K562 (cell line): Measurements from ENCODE around the gene RRAS. TPM values are rescaled to one million over a fixed set of nuclear protein-coding genes. Genes with fewer than 3 reads are reported as not detected.

Source experiments
- CHCHD3 ChIP-seq: fragments of 250-450 bp; sonication (Bioruptor Pico); IDR thresholded peaks from 2 replicates; pipeline ENCODE4 v2.1.2; 2022; ENCODE audit warnings: mild to moderate bottlenecking
- DPF2 ChIP-seq: fragments of 450-650 bp; IDR thresholded peaks from 2 replicates; pipeline ENCODE4 v1.6.1; 2016
- EP400 ChIP-seq: fragments of 450-650 bp; IDR thresholded peaks from 2 replicates; pipeline ENCODE4 v1.6.1; 2017; ENCODE audit warnings: antibody characterized with exemption, mild to moderate bottlenecking, moderate library complexity
- HNRNPLL ChIP-seq: fragments of 200-400 bp; formaldehyde crosslinking; IDR thresholded peaks from 2 replicates; pipeline ENCODE4 v1.6.1; 2017; ENCODE audit warnings: low read length, low read depth, mild to moderate bottlenecking; ENCODE audit not compliant: poor library complexity, severe bottlenecking
- LEF1 ChIP-seq: fragments of 450-650 bp; IDR thresholded peaks from 2 replicates; pipeline ENCODE4 v1.6.1; 2016; ENCODE audit warnings: mild to moderate bottlenecking
- SAFB ChIP-seq: fragments of 200-400 bp; formaldehyde crosslinking; IDR thresholded peaks from 2 replicates; pipeline ENCODE4 v1.6.1; 2017; ENCODE audit warnings: low read depth, low read length, borderline replicate concordance
- SAP30 ChIP-seq: fragments of 200-600 bp; sonication (generic); IDR thresholded peaks from 2 replicates; pipeline ENCODE4 v1.6.1; 2012; ENCODE audit warnings: borderline replicate concordance, low read depth, mild to moderate bottlenecking, moderate library complexity, low read length, control low read depth, inconsistent platforms; ENCODE audit not compliant: insufficient read depth, poor library complexity, severe bottlenecking
- SNRNP70 ChIP-seq: fragments of 200-400 bp; formaldehyde crosslinking; optimal IDR thresholded peaks from 2 replicates; pipeline ENCODE3; 2017; ENCODE audit warnings: low read depth, low read length
- TCF7 ChIP-seq: sonication (generic); IDR thresholded peaks from 2 replicates; pipeline ENCODE4 v1.6.1; 2016; ENCODE audit warnings: antibody characterized with exemption, borderline replicate concordance
- U2AF1 ChIP-seq: fragments of 200-400 bp; formaldehyde crosslinking; optimal IDR thresholded peaks from 2 replicates; pipeline ENCODE3; 2017; ENCODE audit warnings: mild to moderate bottlenecking, low read depth, low read length, moderate library complexity
- ZNF354B ChIP-seq: fragments of 250-450 bp; sonication (Bioruptor Pico); IDR thresholded peaks from 2 replicates; pipeline ENCODE4 v1.4.0; 2020
- ZNF384 ChIP-seq: IDR thresholded peaks from 2 replicates; pipeline ENCODE4 v1.6.1; 2012; ENCODE audit warnings: low read depth, low read length, improper control_type of control experiment
- polyA plus RNA-seq, 8 experiments: library from polyadenylated mRNA; depleted of rRNA in 4 of 8; stranded (reverse) in 5 of 8; unstranded in 3 of 8; fragments of >200 nt; fragmentation: Nextera tagmentation in 2 of 8; fragmentation: Illumina TruSeq in 1 of 8; extraction: Ambion mirVana in 2 of 8; extraction: Trizol in 1 of 8; gene quantifications; 2 replicates each; pipeline versions ENCODE4 v1.2.1 to v1.2.3, GENCODE V29; 2011 to 2014; ENCODE audit warnings: inconsistent platforms in 1 of 8, missing spikeins in 1 of 8
- total RNA-seq, 7 experiments: library from RNA; depleted of rRNA in 6 of 7; stranded (reverse); fragments of >200 nt in 6 of 7; fragmentation: Illumina TruSeq in 2 of 7; extraction: Trizol in 2 of 7; gene quantifications; 2 replicates each; pipeline versions ENCODE4 v1.2.1 to v1.2.3, GENCODE V29; 2011 to 2021; ENCODE audit warnings: low replicate concordance in 1 of 7
- TF ChIP-seq, protein P1 (sequence below): fragments of 250-450 bp; sonication (Bioruptor Pico); IDR thresholded peaks from 2 replicates; pipeline ENCODE4 v1.4.0; 2020
- TF ChIP-seq, protein P2 (sequence below), 2 experiments: fragments of 450-650 bp in 1 of 2; sonication (generic) in 1 of 2; formaldehyde crosslinking; conservative IDR thresholded peaks; 2 replicates each; pipeline versions ENCODE4 v1.4.0 to v1.8.1; 2020 to 2022; ENCODE audit warnings: mild to moderate bottlenecking in 1 of 2, missing genetic modification reagents in 1 of 2
- TF ChIP-seq, protein P3 (sequence below): fragments of 150-350 bp; conservative IDR thresholded peaks from 2 replicates; pipeline ENCODE4 v1.6.1; 2014; ENCODE audit warnings: low read length
- TF ChIP-seq, protein P4 (sequence below): fragments of 250-450 bp; sonication (Bioruptor Pico); IDR thresholded peaks from 2 replicates; pipeline ENCODE4 v1.5.1; 2021; ENCODE audit warnings: mild to moderate bottlenecking

Gene RRAS
- total and polyA plus RNA-seq, 9 of the 15 experiments (the other 6 are each of a cell fraction or from before 2014, with no cell fraction given): 0.70 to 17.3 (median 8.2) TPM

DNA sequence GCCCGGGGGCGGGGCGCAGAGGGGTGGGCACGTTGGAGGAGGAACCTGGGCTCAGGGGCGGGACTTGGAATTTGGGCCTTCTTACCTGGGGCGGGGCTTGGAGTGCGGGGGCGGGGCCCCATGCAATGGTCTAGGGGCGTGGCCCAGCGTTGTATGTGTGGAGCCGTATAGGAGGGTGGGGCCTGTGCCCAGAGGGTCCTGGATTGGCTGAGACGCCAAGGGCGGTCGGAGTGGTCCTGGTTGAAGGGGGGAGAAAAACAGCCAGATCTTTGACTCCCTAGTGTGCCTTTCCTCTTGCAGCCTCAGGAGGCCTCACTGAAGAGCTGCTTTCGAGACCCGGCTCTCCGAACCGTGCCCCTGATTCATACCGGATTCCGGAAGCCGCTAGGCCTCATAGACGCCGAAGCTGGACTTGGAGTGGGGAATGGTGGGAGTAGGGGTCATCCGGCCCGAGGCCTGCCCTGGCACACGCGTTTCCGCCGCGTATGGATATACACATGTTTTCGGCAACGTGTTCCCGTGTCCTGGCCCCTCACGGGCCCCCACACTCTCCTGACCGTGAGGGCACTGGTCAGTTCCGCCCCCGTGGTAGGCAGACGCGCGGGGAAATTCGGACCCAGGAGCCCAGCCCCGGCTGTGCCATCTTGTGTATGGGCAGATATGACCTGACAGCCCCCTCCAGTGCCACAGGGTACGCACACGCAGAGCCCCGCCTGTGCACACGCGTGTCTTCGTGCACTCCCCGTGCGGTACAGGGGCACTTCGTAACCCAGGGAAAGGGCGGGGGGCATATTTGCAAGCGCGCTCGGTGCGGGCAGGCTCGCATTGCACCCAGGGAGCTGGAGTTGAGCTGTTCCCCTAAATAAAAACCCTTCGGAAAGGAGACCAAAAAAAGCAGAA lies 49.6 kb downstream of the RRAS start (continued):
- peak; percentile 80 for TF ChIP-seq EP400
- TF ChIP-seq TCF7: 0 out of 2 replicates have a peak, but pooled peaks have one; percentile 17
- TF ChIP-seq, protein P1, sequence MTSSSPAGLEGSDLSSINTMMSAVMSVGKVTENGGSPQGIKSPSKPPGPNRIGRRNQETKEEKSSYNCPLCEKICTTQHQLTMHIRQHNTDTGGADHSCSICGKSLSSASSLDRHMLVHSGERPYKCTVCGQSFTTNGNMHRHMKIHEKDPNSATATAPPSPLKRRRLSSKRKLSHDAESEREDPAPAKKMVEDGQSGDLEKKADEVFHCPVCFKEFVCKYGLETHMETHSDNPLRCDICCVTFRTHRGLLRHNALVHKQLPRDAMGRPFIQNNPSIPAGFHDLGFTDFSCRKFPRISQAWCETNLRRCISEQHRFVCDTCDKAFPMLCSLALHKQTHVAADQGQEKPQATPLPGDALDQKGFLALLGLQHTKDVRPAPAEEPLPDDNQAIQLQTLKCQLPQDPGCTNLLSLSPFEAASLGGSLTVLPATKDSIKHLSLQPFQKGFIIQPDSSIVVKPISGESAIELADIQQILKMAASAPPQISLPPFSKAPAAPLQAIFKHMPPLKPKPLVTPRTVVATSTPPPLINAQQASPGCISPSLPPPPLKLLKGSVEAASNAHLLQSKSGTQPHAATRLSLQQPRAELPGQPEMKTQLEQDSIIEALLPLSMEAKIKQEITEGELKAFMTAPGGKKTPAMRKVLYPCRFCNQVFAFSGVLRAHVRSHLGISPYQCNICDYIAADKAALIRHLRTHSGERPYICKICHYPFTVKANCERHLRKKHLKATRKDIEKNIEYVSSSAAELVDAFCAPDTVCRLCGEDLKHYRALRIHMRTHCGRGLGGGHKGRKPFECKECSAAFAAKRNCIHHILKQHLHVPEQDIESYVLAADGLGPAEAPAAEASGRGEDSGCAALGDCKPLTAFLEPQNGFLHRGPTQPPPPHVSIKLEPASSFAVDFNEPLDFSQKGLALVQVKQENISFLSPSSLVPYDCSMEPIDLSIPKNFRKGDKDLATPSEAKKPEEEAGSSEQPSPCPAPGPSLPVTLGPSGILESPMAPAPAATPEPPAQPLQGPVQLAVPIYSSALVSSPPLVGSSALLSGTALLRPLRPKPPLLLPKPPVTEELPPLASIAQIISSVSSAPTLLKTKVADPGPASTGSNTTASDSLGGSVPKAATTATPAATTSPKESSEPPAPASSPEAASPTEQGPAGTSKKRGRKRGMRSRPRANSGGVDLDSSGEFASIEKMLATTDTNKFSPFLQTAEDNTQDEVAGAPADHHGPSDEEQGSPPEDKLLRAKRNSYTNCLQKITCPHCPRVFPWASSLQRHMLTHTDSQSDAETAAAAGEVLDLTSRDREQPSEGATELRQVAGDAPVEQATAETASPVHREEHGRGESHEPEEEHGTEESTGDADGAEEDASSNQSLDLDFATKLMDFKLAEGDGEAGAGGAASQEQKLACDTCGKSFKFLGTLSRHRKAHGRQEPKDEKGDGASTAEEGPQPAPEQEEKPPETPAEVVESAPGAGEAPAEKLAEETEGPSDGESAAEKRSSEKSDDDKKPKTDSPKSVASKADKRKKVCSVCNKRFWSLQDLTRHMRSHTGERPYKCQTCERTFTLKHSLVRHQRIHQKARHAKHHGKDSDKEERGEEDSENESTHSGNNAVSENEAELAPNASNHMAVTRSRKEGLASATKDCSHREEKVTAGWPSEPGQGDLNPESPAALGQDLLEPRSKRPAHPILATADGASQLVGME: no peak
- TF ChIP-seq SAP30: peak; percentile 83
- TF ChIP-seq, protein P2, sequence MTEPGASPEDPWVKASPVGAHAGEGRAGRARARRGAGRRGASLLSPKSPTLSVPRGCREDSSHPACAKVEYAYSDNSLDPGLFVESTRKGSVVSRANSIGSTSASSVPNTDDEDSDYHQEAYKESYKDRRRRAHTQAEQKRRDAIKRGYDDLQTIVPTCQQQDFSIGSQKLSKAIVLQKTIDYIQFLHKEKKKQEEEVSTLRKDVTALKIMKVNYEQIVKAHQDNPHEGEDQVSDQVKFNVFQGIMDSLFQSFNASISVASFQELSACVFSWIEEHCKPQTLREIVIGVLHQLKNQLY (CRISPR knock-in tag; conservative IDR thresholded peaks at IDR 0.05): no peak
- peak; percentile 73 for TF ChIP-seq DPF2
- TF ChIP-seq SNRNP70: no peak
- TF ChIP-seq, protein P3, sequence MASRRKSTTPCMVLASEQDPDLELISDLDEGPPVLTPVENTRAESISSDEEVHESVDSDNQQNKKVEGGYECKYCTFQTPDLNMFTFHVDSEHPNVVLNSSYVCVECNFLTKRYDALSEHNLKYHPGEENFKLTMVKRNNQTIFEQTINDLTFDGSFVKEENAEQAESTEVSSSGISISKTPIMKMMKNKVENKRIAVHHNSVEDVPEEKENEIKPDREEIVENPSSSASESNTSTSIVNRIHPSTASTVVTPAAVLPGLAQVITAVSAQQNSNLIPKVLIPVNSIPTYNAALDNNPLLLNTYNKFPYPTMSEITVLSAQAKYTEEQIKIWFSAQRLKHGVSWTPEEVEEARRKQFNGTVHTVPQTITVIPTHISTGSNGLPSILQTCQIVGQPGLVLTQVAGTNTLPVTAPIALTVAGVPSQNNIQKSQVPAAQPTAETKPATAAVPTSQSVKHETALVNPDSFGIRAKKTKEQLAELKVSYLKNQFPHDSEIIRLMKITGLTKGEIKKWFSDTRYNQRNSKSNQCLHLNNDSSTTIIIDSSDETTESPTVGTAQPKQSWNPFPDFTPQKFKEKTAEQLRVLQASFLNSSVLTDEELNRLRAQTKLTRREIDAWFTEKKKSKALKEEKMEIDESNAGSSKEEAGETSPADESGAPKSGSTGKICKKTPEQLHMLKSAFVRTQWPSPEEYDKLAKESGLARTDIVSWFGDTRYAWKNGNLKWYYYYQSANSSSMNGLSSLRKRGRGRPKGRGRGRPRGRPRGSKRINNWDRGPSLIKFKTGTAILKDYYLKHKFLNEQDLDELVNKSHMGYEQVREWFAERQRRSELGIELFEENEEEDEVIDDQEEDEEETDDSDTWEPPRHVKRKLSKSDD: no peak
- peak; percentile 41; the same call in 1 of the 2 replicates for TF ChIP-seq LEF1
- 0 out of 2 replicates have a peak, but pooled peaks have one; percentile 57 for TF ChIP-seq CHCHD3 (CRISPR knock-in tag)
- peak; percentile 9 for TF ChIP-seq HNRNPLL
- TF ChIP-seq SAFB: peak; percentile 58; the same call in 1 of the 2 replicates
- TF ChIP-seq ZNF354B (CRISPR knock-in tag): no peak
- TF ChIP-seq, protein P4, sequence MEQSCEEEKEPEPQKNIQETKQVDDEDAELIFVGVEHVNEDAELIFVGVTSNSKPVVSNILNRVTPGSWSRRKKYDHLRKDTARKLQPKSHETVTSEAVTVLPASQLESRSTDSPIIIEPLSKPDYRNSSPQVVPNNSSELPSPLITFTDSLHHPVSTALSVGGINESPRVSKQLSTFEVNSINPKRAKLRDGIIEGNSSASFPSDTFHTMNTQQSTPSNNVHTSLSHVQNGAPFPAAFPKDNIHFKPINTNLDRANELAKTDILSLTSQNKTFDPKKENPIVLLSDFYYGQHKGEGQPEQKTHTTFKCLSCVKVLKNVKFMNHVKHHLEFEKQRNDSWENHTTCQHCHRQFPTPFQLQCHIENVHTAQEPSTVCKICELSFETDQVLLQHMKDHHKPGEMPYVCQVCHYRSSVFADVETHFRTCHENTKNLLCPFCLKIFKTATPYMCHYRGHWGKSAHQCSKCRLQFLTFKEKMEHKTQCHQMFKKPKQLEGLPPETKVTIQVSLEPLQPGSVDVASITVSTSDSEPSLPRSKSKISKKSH: no peak
- TF ChIP-seq U2AF1: no peak
- peak; percentile 54; the same call in 1 of the 2 replicates for TF ChIP-seq ZNF384
